ENCODE measurements around the gene UST.

GRCh38 chr6:149118737-149119653, 372.2 kb downstream of the UST start:
- TF ChIP-seq CTCF (IDR thresholded peaks at IDR 0.05), result no peak
- TF ChIP-seq POLR2A (IDR thresholded peaks at IDR 0.05), result no peak
- no peak for TF ChIP-seq POLR2AphosphoS5 (IDR thresholded peaks at IDR 0.05)
